GM18519 (cell line): ENCODE data around the gene PRIM2.
"Not testable (repeated sequence)": the region's sequence is repeated elsewhere in the genome, so short reads cannot be mapped to it uniquely, and the experiment has no call there.

Source experiments
- ATAC-seq: cut with Tn5 transposase; IDR thresholded peaks from one replicate; pipeline ENCODE4 v1.9.1; 2021; ENCODE audit warnings: mild to moderate bottlenecking, moderate library complexity; ENCODE audit not compliant: unreplicated experiment, low FRiP score

PRIM2 gene

GRCh38 chr6:57559170-57559569 lies 241.7 kb downstream of the PRIM2 start:
- not testable (repeated sequence) for ATAC-seq

GRCh38 chr6:57562233-57562632 lies 244.8 kb downstream of the PRIM2 start:
- not testable (repeated sequence) for ATAC-seq

GRCh38 chr6:57572119-57572518 lies 254.7 kb downstream of the PRIM2 start:
- ATAC-seq, result not testable (repeated sequence)

- not testable (repeated sequence) for ATAC-seq
These were observed 255.4 kb downstream of the PRIM2 start for GRCh38 chr6:57572844-57573243.

- not testable (repeated sequence) for ATAC-seq
These were observed 259.6 kb downstream of the PRIM2 start for GRCh38 chr6:57577023-57577422.

GRCh38 chr6:57579489-57579888 lies 262.1 kb downstream of the PRIM2 start:
- ATAC-seq, result not testable (repeated sequence)

GRCh38 chr6:57581586-57581985 lies 264.2 kb downstream of the PRIM2 start:
- not testable (repeated sequence) for ATAC-seq

- ATAC-seq, result not testable (repeated sequence)
These were observed 283.7 kb downstream of the PRIM2 start for GRCh38 chr6:57601105-57601504.

- not testable (repeated sequence) for ATAC-seq
These were observed 287.9 kb downstream of the PRIM2 start for GRCh38 chr6:57605303-57605702.

- not testable (repeated sequence) for ATAC-seq
These were observed 288.9 kb downstream of the PRIM2 start for GRCh38 chr6:57606331-57606730.

- ATAC-seq, result not testable (repeated sequence)
These were observed 293.2 kb downstream of the PRIM2 start for GRCh38 chr6:57610612-57611011.

- ATAC-seq, result not testable (repeated sequence)
These were observed 301.5 kb downstream of the PRIM2 start for GRCh38 chr6:57618959-57619358.

GRCh38 chr6:57631773-57632172 lies 314.3 kb downstream of the PRIM2 start:
- ATAC-seq, result not testable (repeated sequence)

- not testable (repeated sequence) for ATAC-seq
These were observed 341.1 kb downstream of the PRIM2 start for GRCh38 chr6:57658526-57658925.

GRCh38 chr6:57659794-57660193 lies 342.4 kb downstream of the PRIM2 start:
- not testable (repeated sequence) for ATAC-seq

- ATAC-seq, result not testable (repeated sequence)
These were observed 343.5 kb downstream of the PRIM2 start for GRCh38 chr6:57660940-57661339.

- not testable (repeated sequence) for ATAC-seq
These were observed 350.7 kb downstream of the PRIM2 start for GRCh38 chr6:57668108-57668507.

- not testable (repeated sequence) for ATAC-seq
These were observed 353.8 kb downstream of the PRIM2 start for GRCh38 chr6:57671237-57671636.

GRCh38 chr6:57671937-57672627 lies 354.7 kb downstream of the PRIM2 start:
- not testable (repeated sequence) for ATAC-seq

GRCh38 chr6:57673281-57673680 lies 355.9 kb downstream of the PRIM2 start:
- not testable (repeated sequence) for ATAC-seq

- not testable (repeated sequence) for ATAC-seq
These were observed 358.0 kb downstream of the PRIM2 start for GRCh38 chr6:57675386-57675785.

GRCh38 chr6:57696382-57696781 lies 379.0 kb downstream of the PRIM2 start:
- not testable (repeated sequence) for ATAC-seq
